ENCODE measurements around the gene DNAH12. TPM values are rescaled to one million over a fixed set of nuclear protein-coding genes. Genes with fewer than 3 reads are reported as not detected.

Gene DNAH12
- total and polyA plus RNA-seq, 2 of the 13 experiments (the other 11 are each of a cell fraction or from before 2014, with no cell fraction given): 0.11 TPM

GRCh38 chr3:57464801-57465200, 79.3 kb downstream of the DNAH12 start:
- no peak overlapping the region for H3K27ac ChIP-seq (ENCODE audit: extremely low read length, insufficient read depth, low read length)
- 87% methylated on average over 4 of the region's 4 CpGs for WGBS (ENCODE audit: low lambda C conversion rate)
- no peak for FAIRE-seq
- in situ Hi-C loops (cut with HindIII; ENCODE audit: extremely low pct_ligation_motif_present, low pct_unique_long_range_greater_than_20kb): no loop called here
- CTCF ChIA-PET (ENCODE audit: low intra/inter-chr PET ratio, low total read pairs): no interaction called here
- no peaks in the 10 kb centered on the region for H3K9me3 ChIP-seq (ENCODE audit: low read length)
- no peaks in the 10 kb centered on the region for H3K79me2 ChIP-seq (ENCODE audit: insufficient read depth, low read length)
- POLR2A ChIA-PET: no interaction called here
- DNase-seq (ENCODE audit: low spot score): peak; percentile 14
- no peak for ATAC-seq
- no peaks in the 10 kb centered on the region; a peak in 1 of 5 replicates for H3K27me3 ChIP-seq (ENCODE audit: control insufficient read depth in 1 of 2, insufficient read depth in 2 of 2, low read length in 2 of 2)
- H3K4me1 ChIP-seq (ENCODE audit: insufficient read depth, low read length): no peaks in the 10 kb centered on the region
- no peak overlapping the region for H3K4me3 ChIP-seq (replicated peaks in 1 of 3; ENCODE audit: insufficient read depth in 1 of 3, low read depth in 2 of 3, low read length in 3 of 3)
- H3K36me3 ChIP-seq (replicated peaks in 1 of 2; ENCODE audit: control insufficient read depth in 1 of 2, insufficient read depth in 2 of 2, low read length in 2 of 2): no peaks in the 10 kb centered on the region
- no peak overlapping the region for H3K4me2 ChIP-seq (ENCODE audit: low read depth, low read length)
- no peak overlapping the region for H3K9ac ChIP-seq (ENCODE audit: insufficient read depth, low read depth, low read length)
- H2AFZ ChIP-seq (ENCODE audit: low read length): no peak overlapping the region
- intact Hi-C loops (cut with micrococcal nuclease; ENCODE audit: unreplicated experiment): no loop called here
- TF ChIP-seq ZNF496 (CRISPR knock-in tag; IDR thresholded peaks at IDR 0.05; ENCODE audit: insufficient replicate concordance): no peak
- no peak for TF ChIP-seq MLLT10 (CRISPR knock-in tag; IDR thresholded peaks at IDR 0.05)
- TF ChIP-seq ZFP90 (CRISPR knock-in tag; IDR thresholded peaks at IDR 0.05; ENCODE audit: borderline replicate concordance): no peak
- TF ChIP-seq TBX3 (IDR thresholded peaks at IDR 0.05; ENCODE audit: borderline replicate concordance): no peak
- no peak for TF ChIP-seq ZMAT3 (CRISPR knock-in tag; conservative IDR thresholded peaks at IDR 0.05)
- H4K20me1 ChIP-seq (ENCODE audit: insufficient read depth, low read length): no peaks in the 10 kb centered on the region
- BruUV-seq (replicated peaks): no TSS peak

- ATAC-seq (no peak), DNase-seq (ENCODE audit: low spot score) (no peak), FAIRE-seq (no peak)
- TF ChIP-seq MLX (CRISPR knock-in tag; IDR thresholded peaks at IDR 0.05) (no peak), SP5 (CRISPR knock-in tag; IDR thresholded peaks at IDR 0.05; ENCODE audit: borderline replicate concordance, low read depth) (no peak), SIX4 (CRISPR knock-in tag; IDR thresholded peaks at IDR 0.05) (no peak), ZNF569 (CRISPR knock-in tag; IDR thresholded peaks at IDR 0.05; ENCODE audit: borderline replicate concordance) (no peak), MXD4 (CRISPR knock-in tag; IDR thresholded peaks at IDR 0.05) (no peak)
- no TSS peak for BruUV-seq (replicated peaks)
- no peak overlapping the region for H3K4me3 ChIP-seq (replicated peaks in 1 of 3; ENCODE audit: insufficient read depth in 1 of 3, low read depth in 2 of 3, low read length in 3 of 3)
- no peaks in the 10 kb centered on the region for H3K36me3 ChIP-seq (replicated peaks in 1 of 2; ENCODE audit: control insufficient read depth in 1 of 2, insufficient read depth in 2 of 2, low read length in 2 of 2)
- in situ Hi-C loops (cut with HindIII; ENCODE audit: extremely low pct_ligation_motif_present, low pct_unique_long_range_greater_than_20kb): no loop called here
- H3K9ac ChIP-seq (ENCODE audit: insufficient read depth, low read depth, low read length): no peak overlapping the region
- no peaks in the 10 kb centered on the region for H4K20me1 ChIP-seq (ENCODE audit: insufficient read depth, low read length)
- H3K4me2 ChIP-seq (ENCODE audit: low read depth, low read length): no peak overlapping the region
- no peaks in the 10 kb centered on the region for H3K9me3 ChIP-seq (ENCODE audit: low read length)
- no peaks in the 10 kb centered on the region for H3K79me2 ChIP-seq (ENCODE audit: insufficient read depth, low read length)
- CTCF ChIA-PET (ENCODE audit: low intra/inter-chr PET ratio, low total read pairs): no interaction called here
- no peak overlapping the region for H3K27ac ChIP-seq (ENCODE audit: extremely low read length, insufficient read depth, low read length)
- no peak overlapping the region for H2AFZ ChIP-seq (ENCODE audit: low read length)
- 90% methylated on average over 3 of the region's 3 CpGs for WGBS (ENCODE audit: low lambda C conversion rate)
- H3K27me3 ChIP-seq (ENCODE audit: control insufficient read depth in 1 of 2, insufficient read depth in 2 of 2, low read length in 2 of 2): no peaks in the 10 kb centered on the region; a peak in 1 of 5 replicates
- POLR2A ChIA-PET: no interaction called here
- H3K4me1 ChIP-seq (ENCODE audit: insufficient read depth, low read length): no peaks in the 10 kb centered on the region
- intact Hi-C loops (cut with micrococcal nuclease; ENCODE audit: unreplicated experiment): no loop called here
Measured at GRCh38 chr3:57464011-57464410, 80.1 kb downstream of the DNAH12 start.

Data from HepG2 (cell line).